SW 1271 (cell line): ENCODE results near the gene NDUFA5.
"Not testable (repeated sequence)": the region's sequence is repeated elsewhere in the genome, so short reads cannot be mapped to it uniquely, and the experiment has no call there.

Experiments used
- DNase-seq, 2 experiments: peaks; one replicate each; lab custom pipeline; 2025; lab: John Stamatoyannopoulos, UW

NDUFA5 gene

DNA sequence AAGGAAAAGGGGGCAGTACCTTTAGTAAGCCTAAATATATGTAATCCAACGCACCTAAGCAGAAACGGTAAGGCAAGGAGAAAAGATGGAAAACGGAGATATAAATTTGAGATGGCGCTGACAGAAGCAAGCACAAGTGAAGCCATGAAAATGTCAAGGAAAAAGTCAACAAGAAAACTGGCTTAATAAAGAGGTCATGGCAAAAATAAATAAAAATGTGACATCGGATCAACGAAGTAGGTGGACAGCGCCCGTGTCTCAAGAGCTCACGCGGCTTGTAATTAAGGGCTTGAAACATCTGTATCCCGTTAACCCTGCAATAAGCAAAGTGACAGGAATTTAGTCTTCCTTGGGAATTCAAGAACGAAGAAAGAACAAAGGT, 611 bp downstream of the NDUFA5 start:
- no peak for DNase-seq

- no peak for DNase-seq
Observed at GRCh38 chr7:123555484-123555883, 2.1 kb downstream of the NDUFA5 start.

DNA sequence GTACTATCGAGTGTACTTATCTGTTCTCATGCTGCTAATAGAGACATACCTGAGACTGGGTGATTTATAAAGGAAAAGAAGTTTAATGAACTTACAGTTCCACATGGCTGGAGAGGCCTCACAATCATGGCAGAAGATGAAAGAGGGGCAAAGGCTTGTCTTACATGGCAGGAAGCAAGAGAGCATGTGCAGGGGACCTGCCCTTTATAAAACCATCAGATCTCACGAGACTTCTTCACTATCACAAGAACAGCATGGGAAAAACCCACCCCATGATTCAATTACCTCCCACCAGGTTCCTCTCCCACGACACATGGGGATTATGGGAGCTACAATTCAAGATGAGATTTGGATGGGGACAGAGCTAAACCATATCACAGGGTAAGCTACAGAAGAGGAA, 4.5 kb downstream of the NDUFA5 start:
- no peak for DNase-seq

- DNase-seq = no peak
Observed at GRCh38 chr7:123552641-123553040, 5.0 kb downstream of the NDUFA5 start.

DNA sequence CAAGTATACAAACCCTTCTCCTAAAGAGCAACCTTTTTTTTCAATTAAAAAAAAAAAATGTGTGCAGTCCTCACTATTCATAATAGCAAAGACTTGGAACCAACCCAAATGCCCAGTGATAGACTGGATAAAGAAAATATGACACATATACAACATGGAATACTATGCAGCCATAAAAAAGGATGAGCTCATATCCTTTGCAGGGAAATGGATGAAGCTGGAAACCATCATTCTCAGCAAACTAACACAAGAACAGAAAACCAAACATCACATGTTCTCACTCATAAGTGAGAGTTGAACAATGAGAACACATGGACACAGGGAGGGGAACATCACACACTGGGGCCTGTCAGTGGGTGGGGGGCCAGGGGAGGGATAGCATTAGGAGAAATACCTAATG, 5.5 kb downstream of the NDUFA5 start:
- DNase-seq = not testable (repeated sequence)

- no peak for DNase-seq
Observed at GRCh38 chr7:123548406-123548805, 9.2 kb downstream of the NDUFA5 start.

DNA sequence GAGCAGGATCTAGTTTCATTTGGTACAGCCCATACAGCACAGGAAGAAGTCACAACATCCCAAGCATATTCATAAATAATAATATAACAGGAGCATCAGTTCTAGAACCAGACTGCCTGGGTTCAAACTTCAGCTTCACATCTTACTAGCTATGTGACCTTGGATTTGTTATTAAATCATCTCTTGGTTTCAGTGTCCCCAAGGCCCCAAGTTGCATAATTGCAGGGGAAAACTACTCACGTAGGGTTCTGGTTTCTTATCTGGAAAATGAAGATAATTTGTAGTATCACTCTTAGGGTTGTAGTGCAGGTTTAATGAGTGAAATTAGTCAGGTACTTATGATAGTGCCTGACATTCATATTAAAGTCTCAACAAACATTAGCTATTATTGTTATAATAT, 17.7 kb downstream of the NDUFA5 start:
- no peak for DNase-seq

DNA sequence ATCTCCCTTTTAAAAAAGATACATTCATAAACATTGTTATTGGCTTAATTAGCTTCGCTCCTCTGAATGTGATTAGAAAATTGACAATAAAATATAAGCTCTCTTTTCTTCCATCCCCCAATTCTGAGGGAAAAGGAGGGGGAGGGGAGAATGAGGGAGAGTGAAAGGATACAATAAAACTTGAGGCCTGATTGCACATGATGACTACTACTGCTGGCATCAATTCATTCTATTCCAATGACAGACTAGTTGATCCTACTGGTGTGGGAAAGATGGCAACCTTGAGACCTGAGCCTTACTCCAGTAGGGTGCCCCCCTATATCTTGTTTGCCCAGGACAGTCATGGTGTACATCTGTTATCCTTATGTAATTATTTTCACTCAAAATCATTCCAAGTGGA, 18.7 kb downstream of the NDUFA5 start:
- no peak for DNase-seq

GRCh38 chr7:123538189-123538714, 19.4 kb downstream of the NDUFA5 start:
- DNase-seq = peak; percentile 40 to 79

DNA sequence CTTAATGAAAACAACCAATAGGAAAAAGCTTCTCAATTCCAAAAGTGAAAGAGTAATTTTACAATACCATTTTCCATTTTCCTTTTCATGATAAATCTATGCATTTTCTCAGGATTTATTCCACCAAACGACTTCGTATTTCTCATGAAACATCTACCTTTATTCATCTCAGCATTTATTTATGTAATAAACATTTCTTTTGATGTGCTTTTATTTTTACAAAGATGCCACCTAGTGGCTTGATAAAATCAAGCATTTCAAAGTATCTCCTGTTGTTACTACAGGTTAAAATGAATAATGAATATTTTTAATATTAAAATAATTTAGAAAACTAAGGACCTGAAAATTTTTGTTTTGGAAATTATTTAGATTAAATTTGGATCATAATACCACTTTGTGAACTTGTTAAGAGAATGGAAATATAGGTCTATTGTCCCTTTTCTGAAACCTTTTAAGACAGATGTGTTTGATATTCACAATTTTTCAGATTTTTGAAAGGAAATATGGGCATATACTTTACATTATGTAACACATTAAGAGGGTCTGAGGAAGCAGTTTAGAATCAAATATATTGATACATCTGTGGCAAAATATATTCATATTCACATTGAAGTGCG, 20.5 kb downstream of the NDUFA5 start:
- DNase-seq = peak; percentile 4 to 35

GRCh38 chr7:123535517-123535916, 22.1 kb downstream of the NDUFA5 start:
- DNase-seq = no peak

DNA sequence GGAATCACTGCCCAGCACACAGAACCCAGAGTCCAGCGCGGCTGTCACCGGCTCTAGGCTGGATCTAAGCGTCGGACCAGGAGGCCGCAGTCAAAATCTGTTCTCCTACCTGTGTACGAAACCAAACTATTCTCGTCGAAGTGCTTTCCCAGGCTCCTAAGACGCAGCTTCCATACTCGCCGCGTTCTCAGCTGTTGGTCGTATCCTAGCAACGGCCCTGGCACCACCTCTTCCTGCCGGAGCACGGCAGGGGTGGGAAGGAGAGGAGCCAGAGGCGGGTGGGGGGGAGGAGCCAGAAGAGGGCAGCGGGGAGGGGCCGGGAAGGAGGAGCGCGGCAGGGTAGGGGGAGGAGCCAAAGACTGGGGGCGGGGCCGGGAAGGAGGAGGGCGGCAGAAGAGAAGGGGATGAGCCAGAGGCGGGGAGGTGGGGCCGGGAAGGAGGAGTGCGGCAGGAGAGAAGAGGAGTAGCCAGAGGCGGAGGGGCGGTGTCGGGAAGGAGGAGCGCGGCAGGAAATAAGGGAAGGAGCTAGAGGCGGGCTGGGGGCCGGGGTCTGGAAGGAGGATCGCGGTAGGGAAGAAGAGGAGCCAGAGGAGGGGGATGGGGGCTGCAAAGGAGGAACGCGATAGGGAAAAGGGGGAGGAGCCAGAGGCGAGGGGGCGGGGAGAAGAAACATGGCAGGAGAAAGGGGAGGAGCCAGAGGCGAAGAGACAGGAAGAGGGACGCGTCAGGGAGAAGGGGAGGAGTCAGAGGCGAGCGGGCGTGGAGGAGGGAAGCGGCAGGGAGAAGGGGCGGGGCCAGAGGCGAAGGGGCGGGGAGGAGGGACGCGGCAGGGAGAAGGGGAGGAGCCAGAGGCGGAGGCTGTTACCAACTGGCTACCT, 23.0 kb downstream of the NDUFA5 start, which contains the start of gene IQUB:
TSS of gene IQUB (minus strand) at position 213 of the 878 bp plus-strand sequence. CDS start 22,255 bp downstream, outside the sequence.
- peak; percentile 83 to 95 for DNase-seq

DNA sequence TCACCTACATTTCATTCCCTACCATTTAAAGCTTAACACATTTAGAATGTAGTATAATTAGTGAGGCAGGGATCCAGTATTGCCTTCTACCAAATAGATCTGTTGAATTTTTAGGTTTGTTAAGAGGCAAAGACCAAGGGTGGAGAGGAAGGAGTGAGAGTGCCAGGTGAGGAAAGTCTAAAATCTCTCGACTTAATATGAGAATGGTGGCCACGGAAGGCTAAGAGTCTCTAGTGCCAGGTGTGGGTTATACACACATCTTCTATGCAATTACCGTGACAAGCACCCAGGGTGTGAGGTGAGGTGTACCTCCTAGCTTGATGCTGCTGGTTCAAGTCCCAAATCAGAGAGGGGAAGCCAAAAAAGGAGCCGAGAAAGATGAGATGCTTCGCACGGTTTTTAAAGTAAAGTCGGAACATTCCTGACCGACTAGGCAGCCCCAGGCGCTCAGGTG, 23.7 kb downstream of the NDUFA5 start:
- DNase-seq = no peak

- no peak for DNase-seq
Observed at GRCh38 chr7:123533553-123533917, 24.1 kb downstream of the NDUFA5 start.

DNA sequence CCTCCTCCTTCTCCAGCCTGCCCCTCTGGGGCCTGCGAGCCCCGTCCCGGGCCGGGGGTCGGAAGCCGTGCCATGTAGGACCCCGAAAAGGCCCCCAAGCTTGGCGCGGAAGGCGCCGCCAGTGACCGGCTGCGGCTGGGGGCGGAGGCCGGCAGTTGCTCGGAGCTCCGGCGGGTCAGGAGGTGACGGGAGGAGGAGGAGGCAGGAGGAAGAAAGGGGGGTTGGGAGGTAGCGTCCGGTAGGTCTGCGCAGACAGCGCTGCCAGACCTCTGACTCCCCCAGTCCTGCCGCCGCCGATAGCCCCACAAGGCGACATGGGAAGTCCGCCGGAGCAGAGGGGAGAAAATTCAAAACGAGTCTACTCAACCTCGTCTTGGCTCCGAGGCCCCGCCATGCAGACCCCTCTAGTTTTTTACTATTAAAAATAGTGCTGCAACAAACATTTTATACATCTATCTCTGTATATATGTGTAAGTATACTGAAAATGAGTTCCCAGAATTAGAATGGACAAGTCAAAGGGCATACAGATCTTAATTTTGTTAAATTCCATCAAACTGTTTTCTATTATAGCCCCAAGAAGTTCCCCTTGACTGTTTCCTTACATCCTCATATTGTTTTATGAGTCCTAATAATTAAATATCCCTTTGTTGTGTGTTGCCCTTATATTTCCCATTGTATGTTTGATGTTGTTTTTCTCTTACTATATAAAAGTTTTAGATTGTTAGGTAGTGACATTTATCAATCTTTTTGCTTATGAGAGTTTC, 24.6 kb downstream of the NDUFA5 start:
- not testable (repeated sequence) for DNase-seq

DNA sequence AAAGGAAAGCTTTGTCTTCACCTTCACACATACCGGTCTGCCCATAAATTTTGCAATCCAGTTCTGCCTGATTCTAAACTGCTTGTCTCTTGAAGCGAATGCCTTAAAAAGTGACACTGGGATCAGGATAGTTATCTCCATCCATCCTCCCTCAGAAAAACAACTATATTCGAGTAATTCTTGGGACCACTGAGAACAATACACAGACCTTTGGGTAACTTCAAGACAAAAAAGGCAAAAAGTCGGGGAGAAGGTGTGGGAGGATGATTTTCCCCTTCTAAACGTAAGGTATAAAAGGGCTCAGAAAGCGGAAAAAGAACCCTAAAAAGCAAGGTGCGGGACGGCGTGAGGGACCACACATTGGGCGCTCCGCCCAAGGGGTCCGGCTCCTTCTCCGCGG, 25.3 kb downstream of the NDUFA5 start:
- not testable (repeated sequence) for DNase-seq

- DNase-seq = not testable (repeated sequence)
Observed at GRCh38 chr7:123530035-123530591, 27.5 kb downstream of the NDUFA5 start.

DNA sequence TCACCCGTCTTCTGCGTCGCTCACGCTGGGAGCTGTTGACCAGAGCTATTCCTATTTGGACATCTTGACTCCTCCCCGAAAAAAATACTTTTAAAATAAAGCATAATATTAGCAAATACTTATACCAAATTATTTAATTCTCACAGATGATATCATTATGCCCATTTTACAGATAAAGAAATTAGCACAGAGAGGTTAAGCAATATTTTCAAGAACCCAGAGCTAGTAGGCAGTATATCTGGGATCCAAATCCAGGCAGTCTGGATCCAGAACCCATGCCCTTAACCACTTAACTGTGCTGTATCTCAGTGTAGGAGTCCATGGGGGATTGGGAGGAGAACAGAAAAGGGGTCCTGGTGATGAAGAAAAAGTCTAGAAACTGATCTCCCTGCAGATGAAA, 29.4 kb downstream of the NDUFA5 start:
- DNase-seq = no peak

- DNase-seq = not testable (repeated sequence)
Observed at GRCh38 chr7:123527712-123528225, 29.8 kb downstream of the NDUFA5 start.

- DNase-seq = not testable (repeated sequence)
Observed at GRCh38 chr7:123526533-123526932, 31.1 kb downstream of the NDUFA5 start.

GRCh38 chr7:123522066-123522465, 35.6 kb downstream of the NDUFA5 start:
- DNase-seq = no peak

DNA sequence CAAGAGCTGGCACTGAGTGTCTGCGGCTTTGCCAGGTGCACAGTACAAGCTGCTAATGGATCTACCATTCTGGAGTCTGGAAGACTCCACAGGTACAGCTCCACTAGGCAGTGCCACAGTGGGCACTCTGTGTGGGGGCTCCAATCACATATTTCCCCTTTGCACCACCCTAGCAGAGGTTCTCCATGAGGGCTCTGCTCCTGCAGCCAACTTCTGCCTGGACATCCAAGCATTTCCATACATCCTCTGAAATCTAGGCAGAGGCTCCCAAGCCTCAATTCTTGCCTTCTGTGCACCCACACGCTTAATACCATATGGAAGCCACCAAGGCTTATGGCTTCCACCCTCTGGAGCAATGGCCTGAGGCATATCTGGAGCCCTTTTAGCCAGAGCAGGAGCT, 52.4 kb downstream of the NDUFA5 start:
- no peak for DNase-seq
